Adrenal gland (tissue), 5 donors: ENCODE measurements around the gene NAV2.

ENCODE experiments used
- CTCF ChIP-seq, 6 experiments: fragments of 450-650 bp in 4 of 6; fragments of 200-600 bp in 2 of 6; sonication (generic) in 1 of 6; IDR thresholded peaks; 1 replicate in 5 of 6; 2 replicates in 1 of 6; pipeline versions ENCODE4 v1.5.1 to v1.8.0; 2016 to 2021; ENCODE audit warnings: antibody characterized with exemption in 6 of 6, mild to moderate bottlenecking in 2 of 6, moderate library complexity in 1 of 6
- POLR2A ChIP-seq, 2 donors: fragments of 450-650 bp; IDR thresholded peaks; one replicate each; pipeline ENCODE4 v1.6.1; 2017; ENCODE audit warnings: antibody characterized with exemption in 2 of 2, mild to moderate bottlenecking in 2 of 2, moderate library complexity in 1 of 2
- donor health status: DM: no; HTN: no; CAD: no.

GRCh38 chr11:19829109-19829837, 116.6 kb downstream of the NAV2 start:
- TF ChIP-seq POLR2A (IDR thresholded peaks at IDR 0.05) (no peak), CTCF (IDR thresholded peaks at IDR 0.05) (no peak)
